T follicular helper cell (primary cell): ENCODE measurements around the gene ZNF548.
"Not testable (repeated sequence)": the region's sequence is repeated elsewhere in the genome, so short reads cannot be mapped to it uniquely, and the experiment has no call there.

Experiments
- DNase-seq: peaks from one replicate; pipeline ENCODE4 v3.0.0-alpha.2; 2020; ENCODE audit warnings: low read depth
- total RNA-seq, 2 experiments: gene quantifications; one replicate each; lab custom pipeline; 2026; lab: John Stamatoyannopoulos, UW

ZNF548 gene
- total RNA-seq = 17.4 to 53.7 reads per million in 2 experiments

- peak; percentile 97 for DNase-seq
Observed at GRCh38 chr19:57389730-57390598, at the start of gene ZNF548. TSS of gene ZNF548 (plus strand) at chr19:57389854. CDS start at chr19:57390100, 246 bp downstream.

- DNase-seq = no peak
Observed at GRCh38 chr19:57342582-57342981, 47.1 kb upstream of the ZNF548 start.

- DNase-seq = no peak
Observed at GRCh38 chr19:57348136-57348535, 41.5 kb upstream of the ZNF548 start.

GRCh38 chr19:57350877-57351805, 38.5 kb upstream of the ZNF548 start, which contains the start of gene ZNF304:
TSS of gene ZNF304 (plus strand) at chr19:57351271. CDS start at chr19:57351665, 394 bp downstream.
- DNase-seq = peak; percentile 68

GRCh38 chr19:57351867-57352266, 37.8 kb upstream of the ZNF548 start:
- DNase-seq = no peak

GRCh38 chr19:57355916-57356315, 33.7 kb upstream of the ZNF548 start:
- no peak for DNase-seq

GRCh38 chr19:57357406-57357805, 32.2 kb upstream of the ZNF548 start:
- no peak for DNase-seq

- DNase-seq = no peak
Observed at GRCh38 chr19:57359300-57359699, 30.4 kb upstream of the ZNF548 start.

GRCh38 chr19:57362419-57362818, 27.2 kb upstream of the ZNF548 start:
- no peak for DNase-seq

GRCh38 chr19:57362997-57363687, 26.5 kb upstream of the ZNF548 start, which contains the start of the genes TRAPPC2B and ZNF547:
TSS of gene TRAPPC2B (plus strand) at chr19:57363551. CDS start at chr19:57364834, 1,283 bp downstream.
TSS of gene ZNF547 (plus strand) at chr19:57363551. CDS start at chr19:57368556, 5,005 bp downstream.
- peak; percentile 98 for DNase-seq

- no peak for DNase-seq
Observed at GRCh38 chr19:57363688-57364181, 25.9 kb upstream of the ZNF548 start.

- DNase-seq = no peak
Observed at GRCh38 chr19:57366776-57367175, 22.9 kb upstream of the ZNF548 start.

GRCh38 chr19:57374179-57374578, 15.5 kb upstream of the ZNF548 start:
- DNase-seq = no peak

GRCh38 chr19:57374647-57375046, 15.0 kb upstream of the ZNF548 start:
- not testable (repeated sequence) for DNase-seq

GRCh38 chr19:57376151-57376550, 13.5 kb upstream of the ZNF548 start:
- no peak for DNase-seq

GRCh38 chr19:57377498-57378146, 12.0 kb upstream of the ZNF548 start:
- DNase-seq = no peak

GRCh38 chr19:57380923-57381322, 8.7 kb upstream of the ZNF548 start:
- DNase-seq = no peak

GRCh38 chr19:57382806-57383488, 6.7 kb upstream of the ZNF548 start:
- DNase-seq = no peak

- DNase-seq = no peak
Observed at GRCh38 chr19:57389194-57389729, 392 bp upstream of the ZNF548 start.

- no peak for DNase-seq
Observed at GRCh38 chr19:57395710-57396109, 6.1 kb downstream of the ZNF548 start.
